CD4-positive, alpha-beta memory T cell (primary cell): Measurements from ENCODE around the gene IGF2. TPM values are rescaled to one million over a fixed set of nuclear protein-coding genes. Genes with fewer than 3 reads are reported as not detected.
A peak's percentile ranks its signal among the peaks of the same experiment; 100 is the strongest.

ENCODE experiments used
- CTCF ChIA-PET: fragments of 350-600 bp; sonication (Branson Sonifier 250); formaldehyde crosslinking; loops from one replicate; lab custom pipeline; 2021; ENCODE audit warnings: inconsistent platforms; ENCODE audit not compliant: partially characterized antibody; lab: Charles Lee
- POLR2A ChIA-PET: fragments of 350-600 bp; sonication (Branson Sonifier 250); formaldehyde crosslinking; loops from one replicate; lab custom pipeline; 2021; ENCODE audit not compliant: partially characterized antibody; lab: Charles Lee
- DNase-seq, 5 donors: peaks; one replicate each; pipeline versions ENCODE4 v3.0.0 to v3.0.0-alpha.2; 2020 to 2022; ENCODE audit warnings: mixed read lengths in 1 of 5
- H3K27ac ChIP-seq: one replicate; pipeline ENCODE4 v1.7.0; 2013; ENCODE audit warnings: low read depth, low read length
- H3K27me3 ChIP-seq: 2 replicates; pipeline ENCODE4 v1.7.0; 2013; ENCODE audit warnings: mild to moderate bottlenecking, low read length, moderate library complexity; ENCODE audit not compliant: insufficient read depth
- H3K36me3 ChIP-seq: 2 replicates; pipeline ENCODE4 v1.7.0; 2013; ENCODE audit warnings: mild to moderate bottlenecking, low read length, moderate library complexity; ENCODE audit not compliant: insufficient read depth
- H3K4me1 ChIP-seq: 2 replicates; pipeline ENCODE4 v1.7.0; 2013; ENCODE audit warnings: mild to moderate bottlenecking, low read length, moderate library complexity; ENCODE audit not compliant: insufficient read depth
- H3K4me3 ChIP-seq, 2 donors: one replicate each; pipeline ENCODE4 v1.7.0; 2013; ENCODE audit warnings: low read length in 2 of 2, mild to moderate bottlenecking in 1 of 2
- H3K9me3 ChIP-seq, 2 donors: one replicate each; pipeline ENCODE4 v1.7.0; 2013; ENCODE audit warnings: low read length in 2 of 2, control low read depth in 1 of 2; ENCODE audit not compliant: control insufficient read depth in 1 of 2
- H3K27ac Mint-ChIP-seq, 7 donors: one replicate each; pipeline ENCODE4 v1.8.0; 2020 to 2021; ENCODE audit warnings: mixed read lengths in 7 of 7, mild to moderate bottlenecking in 6 of 7, inconsistent platforms in 3 of 7, moderate library complexity in 3 of 7
- H3K27me3 Mint-ChIP-seq, 2 donors: one replicate each; pipeline ENCODE4 v1.8.0; 2020 to 2021; ENCODE audit warnings: mixed read lengths in 2 of 2
- H3K36me3 Mint-ChIP-seq, 2 donors: one replicate each; pipeline ENCODE4 v1.8.0; 2020 to 2021; ENCODE audit warnings: mixed read lengths in 2 of 2, inconsistent platforms in 1 of 2, mild to moderate bottlenecking in 1 of 2
- H3K4me1 Mint-ChIP-seq, 4 donors: one replicate each; pipeline ENCODE4 v1.8.0; 2020 to 2021; ENCODE audit warnings: mixed read lengths in 4 of 4, mild to moderate bottlenecking in 1 of 4
- H3K4me3 Mint-ChIP-seq, 8 donors: one replicate each; pipeline ENCODE4 v1.8.0; 2020 to 2021; ENCODE audit warnings: mixed read lengths in 8 of 8, mild to moderate bottlenecking in 7 of 8, moderate library complexity in 6 of 8, inconsistent platforms in 3 of 8
- H3K9me3 Mint-ChIP-seq, 8 donors: one replicate each; pipeline ENCODE4 v1.8.0; 2020 to 2021; ENCODE audit warnings: mixed read lengths in 8 of 8, mild to moderate bottlenecking in 5 of 8, inconsistent platforms in 3 of 8, moderate library complexity in 1 of 8
- intact Hi-C: fragments of 100-400 bp; cut with micrococcal nuclease; formaldehyde crosslinking; loops from one replicate; pipeline ENCODE4 v1.15.1; 2023
- polyA plus RNA-seq, 2 donors: library from polyadenylated mRNA; unstranded; fragments of 300-500 nt; fragmentation: Illumina TruSeq; gene quantifications; one replicate each; pipeline ENCODE4 v1.2.3, GENCODE V29; 2021
- total RNA-seq, 2 experiments: library from RNA; stranded (reverse); gene quantifications; one replicate each; pipeline ENCODE4 v1.2.3, GENCODE V29; 2021

IGF2 gene
- total and polyA plus RNA-seq, 4 experiments from 2014 or later, result not detected

GRCh38 chr11:2132246-2132645 lies 6.9 kb downstream of the IGF2 start:
- Histone ChIP-seq H3K4me3 (no peak overlapping the region), H3K9me3 (no peaks in the 10 kb centered on the region), H3K36me3 (no peaks in the 10 kb centered on the region), H3K4me1 (peaks cover 1% of the 10 kb centered on the region), H3K27ac (no peak overlapping the region), H3K27me3 (peaks cover 13% of the 10 kb centered on the region)
- Mint-ChIP-seq H3K27me3 (peaks cover 24 to 35% of the 10 kb centered on the region in 2 donors), H3K4me1 (peaks cover 0 to 10% (median 1%) of the 10 kb centered on the region in 4 donors), H3K4me3 (no peak overlapping the region), H3K27ac (no peak overlapping the region), H3K9me3 (peaks cover 0 to 3% (median 0%) of the 10 kb centered on the region in 8 donors), H3K36me3 (no peaks in the 10 kb centered on the region)
- POLR2A ChIA-PET, result no interaction called here
- intact Hi-C loops, result no loop called here
- CTCF ChIA-PET, result no interaction called here
- no peak for DNase-seq

- no peak overlapping the region for H3K4me3 ChIP-seq
- ChIA-PET POLR2A (no interaction called here), CTCF (no interaction called here)
- H3K27ac Mint-ChIP-seq, result peak overlapping the region in 1 of 7 donors; percentile 48
- no peaks in the 10 kb centered on the region for H3K9me3 ChIP-seq
- no peak overlapping the region for H3K27ac ChIP-seq
- intact Hi-C loops, result no loop called here
- no peaks in the 10 kb centered on the region for H3K36me3 ChIP-seq
- peaks cover 0 to 9% (median 1%) of the 10 kb centered on the region in 4 donors for H3K4me1 Mint-ChIP-seq
- peaks cover 0 to 3% (median 0%) of the 10 kb centered on the region in 8 donors for H3K9me3 Mint-ChIP-seq
- H3K27me3 ChIP-seq, result peaks cover 8% of the 10 kb centered on the region
- H3K27me3 Mint-ChIP-seq, result peaks cover 21 to 34% of the 10 kb centered on the region in 2 donors
- no peak for DNase-seq
- H3K36me3 Mint-ChIP-seq, result no peaks in the 10 kb centered on the region
- H3K4me3 Mint-ChIP-seq, result no peak overlapping the region
- H3K4me1 ChIP-seq, result no peaks in the 10 kb centered on the region
Observed at GRCh38 chr11:2131371-2132236, 7.6 kb downstream of the IGF2 start.

- ChIA-PET POLR2A (no interaction called here), CTCF (no interaction called here)
- H3K27ac Mint-ChIP-seq, result no peak overlapping the region
- Histone ChIP-seq H3K9me3 (no peaks in the 10 kb centered on the region), H3K36me3 (no peaks in the 10 kb centered on the region), H3K4me3 (no peak overlapping the region), H3K4me1 (no peaks in the 10 kb centered on the region), H3K27me3 (peaks cover 1% of the 10 kb centered on the region), H3K27ac (no peak overlapping the region)
- intact Hi-C loops, result no loop called here
- H3K4me1 Mint-ChIP-seq, result peaks cover 0 to 2% (median under 1%) of the 10 kb centered on the region in 4 donors
- peaks cover 16 to 27% of the 10 kb centered on the region in 2 donors for H3K27me3 Mint-ChIP-seq
- no peak for DNase-seq
- no peak overlapping the region for H3K4me3 Mint-ChIP-seq
- H3K9me3 Mint-ChIP-seq, result peaks cover 0 to 3% (median 0%) of the 10 kb centered on the region in 8 donors
- no peaks in the 10 kb centered on the region for H3K36me3 Mint-ChIP-seq
Observed at GRCh38 chr11:2130881-2131352, 8.3 kb downstream of the IGF2 start.

- POLR2A ChIA-PET, result no interaction called here
- DNase-seq, result no peak
- H3K27ac ChIP-seq, result no peak overlapping the region
- Mint-ChIP-seq H3K4me1 (peaks cover 0 to 1% (median 0%) of the 10 kb centered on the region in 4 donors), H3K27me3 (peaks cover 14 to 25% of the 10 kb centered on the region in 2 donors), H3K9me3 (peaks cover 0 to 3% (median 0%) of the 10 kb centered on the region in 8 donors), H3K27ac (no peak overlapping the region), H3K36me3 (no peaks in the 10 kb centered on the region), H3K4me3 (no peak overlapping the region)
- CTCF ChIA-PET, result no interaction called here
- no peaks in the 10 kb centered on the region for H3K4me1 ChIP-seq
- H3K27me3 ChIP-seq, result no peaks in the 10 kb centered on the region
- intact Hi-C loops, result no loop called here
- H3K9me3 ChIP-seq, result no peaks in the 10 kb centered on the region
- no peak overlapping the region for H3K4me3 ChIP-seq
- no peaks in the 10 kb centered on the region for H3K36me3 ChIP-seq
Observed at GRCh38 chr11:2129699-2130366, 9.4 kb downstream of the IGF2 start.

GRCh38 chr11:2129308-2129698 lies 9.9 kb downstream of the IGF2 start:
- no peaks in the 10 kb centered on the region for H3K36me3 ChIP-seq
- Mint-ChIP-seq H3K36me3 (no peaks in the 10 kb centered on the region), H3K27ac (no peak overlapping the region), H3K4me1 (peaks cover 0 to 1% (median 0%) of the 10 kb centered on the region in 4 donors), H3K9me3 (peaks cover 0 to 3% (median 0%) of the 10 kb centered on the region in 8 donors), H3K4me3 (no peak overlapping the region), H3K27me3 (peaks cover 16 to 27% of the 10 kb centered on the region in 2 donors)
- no peak overlapping the region for H3K27ac ChIP-seq
- no peaks in the 10 kb centered on the region for H3K9me3 ChIP-seq
- no peak for DNase-seq
- intact Hi-C loops, result no loop called here
- no peaks in the 10 kb centered on the region for H3K4me1 ChIP-seq
- ChIA-PET POLR2A (no interaction called here), CTCF (no interaction called here)
- no peak overlapping the region for H3K4me3 ChIP-seq
- no peaks in the 10 kb centered on the region for H3K27me3 ChIP-seq

- no peaks in the 10 kb centered on the region for H3K27me3 ChIP-seq
- no peaks in the 10 kb centered on the region for H3K36me3 Mint-ChIP-seq
- ChIA-PET POLR2A (no interaction called here), CTCF (no interaction called here)
- no peaks in the 10 kb centered on the region for H3K4me1 ChIP-seq
- H3K27me3 Mint-ChIP-seq, result peaks cover 16 to 28% of the 10 kb centered on the region in 2 donors
- intact Hi-C loops, result no loop called here
- no peaks in the 10 kb centered on the region for H3K36me3 ChIP-seq
- no peaks in the 10 kb centered on the region for H3K9me3 ChIP-seq
- peaks cover 0 to 1% (median 0%) of the 10 kb centered on the region in 4 donors for H3K4me1 Mint-ChIP-seq
- H3K9me3 Mint-ChIP-seq, result peaks cover 0 to 3% (median 0%) of the 10 kb centered on the region in 8 donors
- H3K27ac Mint-ChIP-seq, result no peak overlapping the region
- DNase-seq, result no peak
- no peak overlapping the region for H3K4me3 Mint-ChIP-seq
- no peak overlapping the region for H3K4me3 ChIP-seq
- H3K27ac ChIP-seq, result no peak overlapping the region
Observed at GRCh38 chr11:2128511-2129307, 10.5 kb downstream of the IGF2 start.

GRCh38 chr11:2128130-2128510 lies 11.1 kb downstream of the IGF2 start:
- Mint-ChIP-seq H3K27ac (no peak overlapping the region), H3K4me3 (no peak overlapping the region), H3K36me3 (no peaks in the 10 kb centered on the region), H3K4me1 (peaks cover 0 to 1% (median 0%) of the 10 kb centered on the region in 4 donors), H3K9me3 (peaks cover 0 to 3% (median 0%) of the 10 kb centered on the region in 8 donors), H3K27me3 (peaks cover 14 to 31% of the 10 kb centered on the region in 2 donors)
- intact Hi-C loops, result no loop called here
- Histone ChIP-seq H3K9me3 (no peaks in the 10 kb centered on the region), H3K36me3 (no peaks in the 10 kb centered on the region), H3K27me3 (no peaks in the 10 kb centered on the region), H3K4me3 (no peak overlapping the region), H3K27ac (no peak overlapping the region), H3K4me1 (no peaks in the 10 kb centered on the region)
- CTCF ChIA-PET, result no interaction called here
- DNase-seq, result no peak
- POLR2A ChIA-PET, result no interaction called here
